ENCODE data around the gene SETD6. TPM values are rescaled to one million over a fixed set of nuclear protein-coding genes. Genes with fewer than 3 reads are reported as not detected.

SETD6 gene
- total RNA-seq, 1 experiment from 2014 or later: 2.9 TPM

DNA sequence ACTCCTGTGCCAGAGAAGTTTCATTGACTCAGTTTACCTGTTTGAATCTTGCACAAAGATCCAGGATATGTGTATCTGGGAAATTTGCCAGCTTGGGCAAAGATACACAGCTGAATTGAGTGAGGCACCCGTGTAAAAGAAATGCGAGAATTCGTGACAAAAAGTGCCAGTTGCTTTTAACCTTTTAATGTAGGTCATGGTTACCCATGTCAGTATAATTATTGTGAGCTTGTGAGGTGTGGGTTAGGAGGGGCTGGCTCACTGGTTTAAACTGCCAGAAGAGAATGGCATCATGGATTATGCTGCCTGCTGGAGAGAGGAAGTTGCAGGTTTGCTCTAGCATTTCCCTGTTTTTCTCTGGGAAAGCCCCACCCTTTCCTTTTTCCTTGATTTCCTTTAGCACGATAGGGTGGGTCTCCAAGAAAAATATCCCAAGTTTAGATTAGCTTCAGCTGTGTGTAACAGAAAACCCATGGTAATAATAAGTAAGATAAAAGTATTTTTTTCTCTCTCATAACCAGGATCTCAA is 40.2 kb upstream of the SETD6 start:
- no peaks in the 10 kb centered on the region for H3K36me3 ChIP-seq (ENCODE audit: insufficient read depth, low read length)
- no peak overlapping the region for H3K9ac ChIP-seq (ENCODE audit: low read length)
- no peaks in the 10 kb centered on the region for H4K20me1 ChIP-seq (ENCODE audit: insufficient read depth, low read depth, low read length)
- H3K4me1 ChIP-seq (ENCODE audit: low read length): no peaks in the 10 kb centered on the region
- no peak overlapping the region for H3K27ac ChIP-seq (ENCODE audit: low read length)
- H3K79me2 ChIP-seq (ENCODE audit: low read length): no peaks in the 10 kb centered on the region
- H3K4me2 ChIP-seq (ENCODE audit: low read depth, low read length, poor library complexity, severe bottlenecking): no peak overlapping the region
- no peaks in the 10 kb centered on the region for H3K9me3 ChIP-seq (ENCODE audit: low read length)
- no peaks in the 10 kb centered on the region for H3K27me3 ChIP-seq (ENCODE audit: low read length)
- no peaks in the 10 kb centered on the region for H3K9me2 ChIP-seq (replicated peaks; ENCODE audit: insufficient read depth, low read length)
- no peak overlapping the region for H3K4me3 ChIP-seq (ENCODE audit: low read length)
- no peak overlapping the region for H2AFZ ChIP-seq (ENCODE audit: low read length)
- DNase-seq: no peak

DNA sequence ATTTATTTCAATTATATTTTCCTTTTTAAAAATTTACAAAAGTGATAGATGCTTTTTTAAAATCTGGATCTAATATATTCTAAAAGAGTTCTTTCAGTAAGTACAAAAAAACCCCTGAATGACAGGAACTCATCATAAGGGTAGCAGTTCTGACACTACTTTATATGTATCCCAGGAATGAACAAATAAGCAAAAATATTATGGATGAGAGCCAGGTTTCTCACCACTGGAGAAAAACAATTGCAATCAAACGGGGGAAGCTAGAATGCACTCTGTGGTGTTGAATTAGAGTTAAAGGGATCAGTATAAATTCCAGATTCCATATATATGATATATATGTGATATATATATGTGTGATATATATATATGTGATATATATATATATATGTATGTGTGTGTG is 38.5 kb upstream of the SETD6 start:
- no peaks in the 10 kb centered on the region for H4K20me1 ChIP-seq (ENCODE audit: insufficient read depth, low read depth, low read length)
- no peak overlapping the region for H3K4me2 ChIP-seq (ENCODE audit: low read depth, low read length, poor library complexity, severe bottlenecking)
- no peak overlapping the region for H3K27ac ChIP-seq (ENCODE audit: low read length)

DNA sequence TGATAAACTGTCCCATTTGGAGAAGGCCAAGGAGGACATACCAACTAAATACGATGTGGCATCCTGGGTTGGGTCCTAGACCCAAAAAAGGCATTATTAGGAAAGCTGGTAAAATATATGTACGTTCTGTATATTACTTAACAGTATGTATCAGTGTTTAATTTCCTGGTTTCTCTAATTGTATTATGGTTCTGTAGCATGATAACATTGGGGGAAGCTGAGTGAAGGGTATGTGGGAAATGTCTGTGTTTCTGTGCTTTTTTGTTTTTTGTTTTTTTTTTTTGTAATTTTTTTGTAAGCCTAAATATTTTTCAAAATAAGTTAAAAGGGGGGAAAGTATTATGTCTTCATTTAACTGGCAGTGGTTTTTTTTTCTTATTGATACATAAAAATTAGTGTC is 36.9 kb upstream of the SETD6 start:
- Histone ChIP-seq H3K4me2 (ENCODE audit: low read depth, low read length, poor library complexity, severe bottlenecking) (no peak overlapping the region), H3K4me3 (ENCODE audit: low read length) (no peak overlapping the region), H3K9me2 (replicated peaks; ENCODE audit: insufficient read depth, low read length) (no peaks in the 10 kb centered on the region), H3K27me3 (ENCODE audit: low read length) (no peaks in the 10 kb centered on the region), H3K4me1 (ENCODE audit: low read length) (peaks cover 12% of the 10 kb centered on the region), H3K79me2 (ENCODE audit: low read length) (no peaks in the 10 kb centered on the region), H3K36me3 (ENCODE audit: insufficient read depth, low read length) (no peaks in the 10 kb centered on the region), H3K9me3 (ENCODE audit: low read length) (no peaks in the 10 kb centered on the region), H2AFZ (ENCODE audit: low read length) (no peak overlapping the region), H3K27ac (ENCODE audit: low read length) (no peak overlapping the region), H4K20me1 (ENCODE audit: insufficient read depth, low read depth, low read length) (no peaks in the 10 kb centered on the region), H3K9ac (ENCODE audit: low read length) (no peak overlapping the region)
- no peak for DNase-seq

More for the DNA sequence above, 38.5 kb upstream of the SETD6 start:
- peaks cover 12% of the 10 kb centered on the region for H3K4me1 ChIP-seq (ENCODE audit: low read length)
- H2AFZ ChIP-seq (ENCODE audit: low read length): no peak overlapping the region
- H3K9me2 ChIP-seq (replicated peaks; ENCODE audit: insufficient read depth, low read length): no peaks in the 10 kb centered on the region
- H3K9me3 ChIP-seq (ENCODE audit: low read length): no peaks in the 10 kb centered on the region
- H3K79me2 ChIP-seq (ENCODE audit: low read length): no peaks in the 10 kb centered on the region
- no peaks in the 10 kb centered on the region for H3K27me3 ChIP-seq (ENCODE audit: low read length)
- H3K9ac ChIP-seq (ENCODE audit: low read length): no peak overlapping the region
- H3K36me3 ChIP-seq (ENCODE audit: insufficient read depth, low read length): no peaks in the 10 kb centered on the region
- DNase-seq: no peak
- H3K4me3 ChIP-seq (ENCODE audit: low read length): no peak overlapping the region

DNA sequence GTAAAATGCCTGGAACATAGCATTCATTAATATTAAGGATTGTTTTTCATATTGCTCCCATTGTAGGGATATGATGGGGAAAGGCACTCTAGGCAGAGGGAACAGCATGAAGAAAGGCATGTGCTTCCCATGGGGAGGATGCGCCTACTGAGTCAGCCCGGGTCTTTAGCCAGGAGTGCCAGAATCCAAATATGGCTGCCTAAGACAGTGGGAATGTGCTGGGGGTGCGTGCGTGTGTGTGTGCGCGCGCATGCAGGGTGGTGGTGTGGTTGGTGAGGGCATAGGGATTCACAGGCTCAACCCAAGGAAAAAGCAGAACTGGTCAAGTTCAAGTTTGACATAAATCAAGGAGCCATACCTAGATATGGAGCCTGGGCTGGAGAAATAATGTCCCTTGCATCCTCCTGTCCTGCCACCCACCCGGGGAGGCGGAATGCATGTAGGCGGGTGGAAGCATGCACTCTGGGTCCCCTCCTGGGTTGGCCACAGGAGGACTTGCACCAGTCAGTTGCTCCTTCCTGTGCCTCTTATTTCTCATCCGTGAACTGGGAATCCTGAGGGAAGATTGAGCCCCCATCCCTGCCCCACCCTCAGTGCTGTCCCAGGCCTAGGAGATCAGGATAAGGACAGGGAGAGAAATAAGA is 34.0 kb upstream of the SETD6 start:
- Histone ChIP-seq H3K79me2 (ENCODE audit: low read length) (no peaks in the 10 kb centered on the region), H2AFZ (ENCODE audit: low read length) (no peak overlapping the region), H4K20me1 (ENCODE audit: insufficient read depth, low read depth, low read length) (no peaks in the 10 kb centered on the region), H3K4me3 (ENCODE audit: low read length) (no peak overlapping the region), H3K9me3 (ENCODE audit: low read length) (no peaks in the 10 kb centered on the region), H3K27me3 (ENCODE audit: low read length) (no peaks in the 10 kb centered on the region), H3K9ac (ENCODE audit: low read length) (no peak overlapping the region), H3K36me3 (ENCODE audit: insufficient read depth, low read length) (no peaks in the 10 kb centered on the region), H3K4me1 (ENCODE audit: low read length) (peaks cover 12% of the 10 kb centered on the region), H3K9me2 (replicated peaks; ENCODE audit: insufficient read depth, low read length) (no peaks in the 10 kb centered on the region), H3K27ac (ENCODE audit: low read length) (no peak overlapping the region), H3K4me2 (ENCODE audit: low read depth, low read length, poor library complexity, severe bottlenecking) (no peak overlapping the region)
- DNase-seq: no peak

DNA sequence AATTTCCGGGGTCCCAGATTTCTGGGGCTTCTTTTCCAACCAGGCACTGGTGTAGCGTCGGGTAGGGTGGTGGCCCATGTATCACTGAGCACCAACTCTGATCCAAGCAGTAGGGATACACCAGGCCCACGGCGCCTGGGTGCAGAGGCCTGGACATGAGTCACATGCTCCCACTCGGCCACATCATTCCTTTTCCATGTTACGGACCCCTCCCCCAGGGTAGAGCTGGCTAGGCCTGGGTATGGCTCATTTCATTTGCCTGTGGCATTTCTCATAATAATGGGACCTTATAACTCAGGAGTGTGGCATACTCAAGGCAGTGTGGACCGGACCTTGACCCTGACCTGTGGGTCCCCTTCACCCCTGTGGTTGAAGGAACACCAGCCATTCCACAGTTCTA is 33.4 kb upstream of the SETD6 start:
- no peaks in the 10 kb centered on the region for H4K20me1 ChIP-seq (ENCODE audit: insufficient read depth, low read depth, low read length)
- H3K79me2 ChIP-seq (ENCODE audit: low read length): no peaks in the 10 kb centered on the region
- no peak overlapping the region for H2AFZ ChIP-seq (ENCODE audit: low read length)
- no peak overlapping the region for H3K4me2 ChIP-seq (ENCODE audit: low read depth, low read length, poor library complexity, severe bottlenecking)
- peaks cover 12% of the 10 kb centered on the region for H3K4me1 ChIP-seq (ENCODE audit: low read length)
- H3K9me3 ChIP-seq (ENCODE audit: low read length): no peaks in the 10 kb centered on the region
- H3K36me3 ChIP-seq (ENCODE audit: insufficient read depth, low read length): no peaks in the 10 kb centered on the region
- no peak overlapping the region for H3K4me3 ChIP-seq (ENCODE audit: low read length)
- no peaks in the 10 kb centered on the region for H3K9me2 ChIP-seq (replicated peaks; ENCODE audit: insufficient read depth, low read length)
- no peaks in the 10 kb centered on the region for H3K27me3 ChIP-seq (ENCODE audit: low read length)
- no peak overlapping the region for H3K27ac ChIP-seq (ENCODE audit: low read length)
- H3K9ac ChIP-seq (ENCODE audit: low read length): no peak overlapping the region
- no peak for DNase-seq

DNA sequence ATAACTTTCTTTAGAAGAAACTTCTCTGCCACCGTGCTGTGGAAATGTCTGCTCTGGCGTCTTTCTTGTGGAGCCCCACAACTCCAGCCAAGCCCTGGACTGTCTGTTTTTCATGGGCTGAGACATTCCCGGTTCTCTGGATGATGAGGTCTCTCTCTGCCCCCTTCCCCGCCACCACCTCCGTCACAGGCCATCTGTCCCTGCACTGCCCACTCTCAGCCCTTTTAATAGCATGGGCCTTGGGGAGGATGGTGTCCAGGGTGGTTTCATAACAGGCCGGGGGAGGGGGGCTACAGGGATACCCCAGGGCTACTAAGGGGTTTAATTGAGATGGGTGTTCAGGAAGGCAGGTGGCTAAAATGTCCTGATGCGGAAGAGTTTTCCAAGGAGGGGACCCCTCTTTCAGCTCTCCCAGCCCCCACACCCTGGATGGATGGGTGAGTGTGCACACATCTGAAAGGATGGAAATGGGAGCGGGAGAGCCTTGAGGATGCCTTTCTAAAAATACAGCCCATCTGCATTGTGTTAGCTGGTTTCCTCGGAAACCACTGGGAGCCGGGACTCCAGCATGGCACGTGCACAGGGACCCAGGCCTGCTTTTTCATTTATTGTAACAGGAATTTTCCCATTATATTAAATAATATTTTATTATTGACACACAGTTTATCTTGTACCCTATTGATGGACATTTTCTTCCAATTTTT is 30.0 kb upstream of the SETD6 start:
- H3K4me3 ChIP-seq (ENCODE audit: low read length): no peak overlapping the region

DNA sequence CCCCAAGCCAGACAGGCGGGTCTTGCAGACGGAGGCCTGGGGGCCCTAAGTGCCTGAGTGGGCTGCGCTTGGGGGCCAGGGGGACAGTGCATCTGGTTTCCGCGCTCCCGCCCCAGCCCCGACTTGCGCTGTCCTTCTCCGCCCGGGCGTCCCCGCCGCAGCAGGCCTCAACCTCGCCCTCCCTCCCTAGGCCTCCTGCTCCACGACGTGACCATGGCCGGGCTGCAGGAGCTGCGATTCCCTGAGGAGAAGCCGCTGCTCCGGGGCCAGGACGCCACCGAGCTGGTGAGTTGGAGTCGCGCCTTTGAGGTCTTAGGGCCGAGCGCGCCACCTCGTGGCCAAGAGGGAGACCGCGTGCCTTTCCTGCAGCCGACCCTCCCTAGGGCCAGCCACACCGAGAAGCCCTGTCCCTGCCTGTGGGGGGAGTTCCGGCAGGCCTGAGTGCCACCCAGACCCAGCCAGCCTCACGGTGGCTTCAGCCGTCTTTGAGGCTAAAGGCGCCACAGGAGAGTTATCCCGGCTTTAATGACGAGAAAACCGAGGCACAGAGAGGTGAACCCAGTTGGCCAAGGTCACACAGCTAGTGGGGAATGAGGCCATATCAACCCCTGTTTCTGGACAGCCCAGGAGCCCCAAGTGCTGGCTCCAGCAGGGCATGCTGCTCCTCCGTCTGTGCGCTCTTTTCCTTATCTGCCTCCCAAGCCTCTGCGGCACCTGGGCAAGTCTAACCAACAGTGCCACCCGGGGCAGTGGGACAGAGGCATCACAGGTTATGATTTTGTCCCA is 27.6 kb upstream of the SETD6 start:
- Histone ChIP-seq H3K9ac (ENCODE audit: low read length) (no peak overlapping the region), H3K9me2 (replicated peaks; ENCODE audit: insufficient read depth, low read length) (no peaks in the 10 kb centered on the region)

More for the DNA sequence above, 30.0 kb upstream of the SETD6 start:
- H3K79me2 ChIP-seq (ENCODE audit: low read length): no peaks in the 10 kb centered on the region
- no peak overlapping the region for H3K27ac ChIP-seq (ENCODE audit: low read length)
- no peaks in the 10 kb centered on the region; the same call in 1 of the 2 replicates for H4K20me1 ChIP-seq (ENCODE audit: insufficient read depth, low read depth, low read length)
- H2AFZ ChIP-seq (ENCODE audit: low read length): no peak overlapping the region
- H3K4me1 ChIP-seq (ENCODE audit: low read length): peaks cover 10% of the 10 kb centered on the region
- H3K9me2 ChIP-seq (replicated peaks; ENCODE audit: insufficient read depth, low read length): no peaks in the 10 kb centered on the region
- DNase-seq: no peak
- H3K4me2 ChIP-seq (ENCODE audit: low read depth, low read length, poor library complexity, severe bottlenecking): no peak overlapping the region
- H3K9me3 ChIP-seq (ENCODE audit: low read length): no peaks in the 10 kb centered on the region
- H3K9ac ChIP-seq (ENCODE audit: low read length): no peak overlapping the region
- H3K27me3 ChIP-seq (ENCODE audit: low read length): no peaks in the 10 kb centered on the region
- no peaks in the 10 kb centered on the region for H3K36me3 ChIP-seq (ENCODE audit: insufficient read depth, low read length)

DNA sequence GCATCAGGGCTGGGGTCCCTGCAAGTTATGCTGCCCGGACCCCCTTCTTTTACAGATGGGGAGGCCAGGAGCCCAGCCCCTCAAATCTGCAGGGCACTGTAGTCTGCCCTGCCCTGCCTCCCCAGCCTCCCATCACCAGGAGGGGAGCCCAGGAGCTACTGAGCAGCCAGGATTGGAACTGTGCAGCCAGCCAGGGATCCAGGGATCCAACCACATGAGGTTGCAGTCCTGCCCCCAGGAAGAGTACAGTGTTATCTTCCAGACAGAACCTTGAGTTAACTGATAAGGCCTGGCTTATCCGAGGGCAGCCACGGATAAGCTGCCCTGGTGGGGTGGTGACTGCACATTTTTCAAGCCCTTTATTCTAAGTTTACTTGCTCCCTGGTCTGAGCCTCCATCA is 26.8 kb upstream of the SETD6 start:
- Histone ChIP-seq H4K20me1 (ENCODE audit: insufficient read depth, low read depth, low read length) (no peaks in the 10 kb centered on the region; the same call in 1 of the 2 replicates), H3K9ac (ENCODE audit: low read length) (no peak overlapping the region), H3K79me2 (ENCODE audit: low read length) (no peaks in the 10 kb centered on the region), H3K4me1 (ENCODE audit: low read length) (peaks cover 10% of the 10 kb centered on the region), H3K36me3 (ENCODE audit: insufficient read depth, low read length) (no peaks in the 10 kb centered on the region), H3K4me3 (ENCODE audit: low read length) (no peak overlapping the region), H3K27ac (ENCODE audit: low read length) (no peak overlapping the region), H3K27me3 (ENCODE audit: low read length) (no peaks in the 10 kb centered on the region), H3K9me2 (replicated peaks; ENCODE audit: insufficient read depth, low read length) (no peaks in the 10 kb centered on the region), H2AFZ (ENCODE audit: low read length) (no peak overlapping the region), H3K9me3 (ENCODE audit: low read length) (no peaks in the 10 kb centered on the region), H3K4me2 (ENCODE audit: low read depth, low read length, poor library complexity, severe bottlenecking) (no peak overlapping the region)
- no peak for DNase-seq

More for the DNA sequence above, 27.6 kb upstream of the SETD6 start:
- Histone ChIP-seq H3K4me2 (ENCODE audit: low read depth, low read length, poor library complexity, severe bottlenecking) (no peak overlapping the region), H3K4me3 (ENCODE audit: low read length) (no peak overlapping the region), H4K20me1 (ENCODE audit: insufficient read depth, low read depth, low read length) (no peaks in the 10 kb centered on the region; the same call in 1 of the 2 replicates), H3K79me2 (ENCODE audit: low read length) (no peaks in the 10 kb centered on the region), H3K9me3 (ENCODE audit: low read length) (no peaks in the 10 kb centered on the region), H3K27ac (ENCODE audit: low read length) (no peak overlapping the region), H3K27me3 (ENCODE audit: low read length) (no peaks in the 10 kb centered on the region), H3K4me1 (ENCODE audit: low read length) (peaks cover 8% of the 10 kb centered on the region), H2AFZ (ENCODE audit: low read length) (no peak overlapping the region), H3K36me3 (ENCODE audit: insufficient read depth, low read length) (no peaks in the 10 kb centered on the region)
- DNase-seq: peak; percentile 92

Data from Karpas-422 (cell line).